Ascending aorta (tissue), 2 donors: Measurements from ENCODE around the gene C17orf78. TPM values are rescaled to one million over a fixed set of nuclear protein-coding genes. Genes with fewer than 3 reads are reported as not detected.
A peak's percentile ranks its signal among the peaks of the same experiment; 100 is the strongest.
"Not testable (repeated sequence)": the region's sequence is repeated elsewhere in the genome, so short reads cannot be mapped to it uniquely, and the experiment has no call there.

Source experiments
- DNase-seq, 2 donors: peaks; one replicate each; pipeline ENCODE4 v3.0.0-alpha.2; 2019; ENCODE audit warnings: low spot score in 2 of 2
- H3K27ac ChIP-seq, 2 donors: fragments of 200-600 bp; sonication (generic); one replicate each; pipeline ENCODE4 v1.5.1; 2016 to 2017; ENCODE audit warnings: mild to moderate bottlenecking in 1 of 2
- H3K27me3 ChIP-seq: fragments of 200-600 bp; sonication (generic); one replicate; pipeline ENCODE4 v1.5.1; 2017
- H3K36me3 ChIP-seq, 2 donors: fragments of 200-600 bp; sonication (generic); one replicate each; pipeline ENCODE4 v1.5.1; 2016
- H3K4me1 ChIP-seq, 2 donors: fragments of 200-600 bp; sonication (generic); one replicate each; pipeline ENCODE4 v1.5.1; 2016 to 2017; ENCODE audit warnings: mild to moderate bottlenecking in 1 of 2
- H3K4me3 ChIP-seq, 2 donors: fragments of 200-600 bp; sonication (generic); one replicate each; pipeline ENCODE4 v1.5.1; 2016 to 2017; ENCODE audit warnings: mild to moderate bottlenecking in 1 of 2
- H3K9me3 ChIP-seq, 2 donors: fragments of 200-600 bp; sonication (generic); one replicate each; pipeline ENCODE4 v1.5.1; 2016
- intact Hi-C: fragments of 100-400 bp; cut with DNase I; formaldehyde crosslinking; loops from one replicate; pipeline ENCODE4 v1.15.1; 2023
- total RNA-seq: library from RNA; depleted of rRNA; stranded (reverse); fragments of >200 nt; gene quantifications from one replicate; pipeline ENCODE4 v1.1.0, GENCODE V29; 2016
- TF ChIP-seq, protein P1 (sequence below), 3 experiments: fragments of 200-600 bp in 2 of 3; fragments of 450-650 bp in 1 of 3; sonication (generic) in 2 of 3; IDR thresholded peaks; one replicate each; pipeline ENCODE4 v1.5.1; 2016 to 2019; ENCODE audit warnings: antibody characterized with exemption in 3 of 3, mild to moderate bottlenecking in 1 of 3, moderate library complexity in 1 of 3

The C17orf78 gene
- total RNA-seq, 1 donor from 2014 or later = not detected

DNA sequence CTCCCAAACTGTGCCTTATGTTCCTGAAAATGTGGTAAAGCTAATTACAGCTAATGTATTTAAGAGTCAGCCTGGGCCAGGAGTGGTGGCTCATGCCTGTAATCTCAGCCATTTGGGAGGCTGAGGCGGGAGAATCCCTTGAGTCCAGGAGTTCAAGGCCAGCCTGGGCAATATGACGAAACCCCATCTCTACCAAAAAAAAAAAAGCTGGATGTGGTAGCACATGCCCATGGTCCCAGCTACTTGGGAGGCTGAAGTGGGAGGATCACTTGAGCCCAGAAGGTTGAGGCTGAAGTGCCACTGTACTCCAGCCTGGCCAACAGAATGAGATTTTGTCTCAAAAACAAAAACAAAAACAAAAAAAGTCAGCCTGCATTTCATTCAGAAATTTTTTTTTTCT, 33.2 kb upstream of the C17orf78 start:
- intact Hi-C loops = no loop called here
- TF ChIP-seq, protein P1, sequence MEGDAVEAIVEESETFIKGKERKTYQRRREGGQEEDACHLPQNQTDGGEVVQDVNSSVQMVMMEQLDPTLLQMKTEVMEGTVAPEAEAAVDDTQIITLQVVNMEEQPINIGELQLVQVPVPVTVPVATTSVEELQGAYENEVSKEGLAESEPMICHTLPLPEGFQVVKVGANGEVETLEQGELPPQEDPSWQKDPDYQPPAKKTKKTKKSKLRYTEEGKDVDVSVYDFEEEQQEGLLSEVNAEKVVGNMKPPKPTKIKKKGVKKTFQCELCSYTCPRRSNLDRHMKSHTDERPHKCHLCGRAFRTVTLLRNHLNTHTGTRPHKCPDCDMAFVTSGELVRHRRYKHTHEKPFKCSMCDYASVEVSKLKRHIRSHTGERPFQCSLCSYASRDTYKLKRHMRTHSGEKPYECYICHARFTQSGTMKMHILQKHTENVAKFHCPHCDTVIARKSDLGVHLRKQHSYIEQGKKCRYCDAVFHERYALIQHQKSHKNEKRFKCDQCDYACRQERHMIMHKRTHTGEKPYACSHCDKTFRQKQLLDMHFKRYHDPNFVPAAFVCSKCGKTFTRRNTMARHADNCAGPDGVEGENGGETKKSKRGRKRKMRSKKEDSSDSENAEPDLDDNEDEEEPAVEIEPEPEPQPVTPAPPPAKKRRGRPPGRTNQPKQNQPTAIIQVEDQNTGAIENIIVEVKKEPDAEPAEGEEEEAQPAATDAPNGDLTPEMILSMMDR (IDR thresholded peaks at IDR 0.05) = no peak
- Histone ChIP-seq H3K9me3 (no peaks in the 10 kb centered on the region), H3K27me3 (no peaks in the 10 kb centered on the region), H3K4me1 (no peaks in the 10 kb centered on the region), H3K36me3 (no peaks in the 10 kb centered on the region), H3K4me3 (no peak overlapping the region), H3K27ac (no peak overlapping the region)
- no peak for DNase-seq

DNA sequence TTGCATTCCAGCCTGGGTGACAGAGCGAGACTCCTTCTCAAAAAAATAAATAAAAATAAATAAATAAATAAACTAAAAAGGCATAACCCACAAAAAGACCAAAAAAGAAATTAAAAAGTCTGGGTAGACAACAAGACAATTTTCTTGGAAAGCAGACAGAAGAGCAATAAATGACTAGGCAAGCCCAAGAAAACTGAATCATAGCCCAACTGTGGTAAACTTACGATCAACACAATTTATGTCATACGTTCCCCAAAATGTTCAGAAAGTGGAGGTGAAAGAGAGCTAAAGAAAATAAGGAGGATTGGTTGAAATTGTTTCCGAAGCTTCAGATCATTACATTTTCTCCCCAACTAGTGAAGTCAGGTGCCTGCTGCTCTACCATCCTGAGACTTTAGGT, 31.3 kb upstream of the C17orf78 start:
- intact Hi-C loops = no loop called here
- Histone ChIP-seq H3K27me3 (no peaks in the 10 kb centered on the region), H3K36me3 (no peaks in the 10 kb centered on the region), H3K4me3 (no peak overlapping the region), H3K27ac (no peak overlapping the region), H3K9me3 (no peaks in the 10 kb centered on the region), H3K4me1 (no peaks in the 10 kb centered on the region)
- TF ChIP-seq, protein P1 (IDR thresholded peaks at IDR 0.05) = no peak
- no peak for DNase-seq

DNA sequence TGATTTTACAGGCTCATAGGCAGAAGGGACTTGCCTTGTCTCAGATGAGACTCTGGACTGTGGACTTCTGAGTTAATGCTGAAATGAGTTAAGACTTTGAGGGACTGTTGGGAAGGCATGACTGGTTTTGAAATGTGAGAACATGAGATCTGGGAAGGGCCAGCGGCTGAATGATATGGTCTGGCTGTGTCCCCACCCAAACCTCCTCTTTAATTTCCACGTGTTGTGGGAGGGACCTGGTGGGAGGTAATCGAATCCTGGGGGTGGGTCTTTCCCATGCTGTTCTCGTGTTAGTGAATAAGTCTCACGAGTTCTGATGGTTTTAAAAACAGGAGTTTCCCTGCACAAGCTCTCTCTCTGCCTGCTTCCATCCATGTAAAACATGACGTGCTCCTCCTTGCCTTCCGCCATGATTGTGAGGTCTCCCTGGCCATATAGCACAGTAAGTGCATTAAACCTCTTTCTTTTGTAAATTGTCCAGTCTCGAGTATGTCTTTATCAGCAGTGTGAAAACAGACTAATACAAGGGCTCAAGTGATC, 28.9 kb upstream of the C17orf78 start:
- H3K36me3 ChIP-seq, intact Hi-C loops, DNase-seq: not testable (repeated sequence)

DNA sequence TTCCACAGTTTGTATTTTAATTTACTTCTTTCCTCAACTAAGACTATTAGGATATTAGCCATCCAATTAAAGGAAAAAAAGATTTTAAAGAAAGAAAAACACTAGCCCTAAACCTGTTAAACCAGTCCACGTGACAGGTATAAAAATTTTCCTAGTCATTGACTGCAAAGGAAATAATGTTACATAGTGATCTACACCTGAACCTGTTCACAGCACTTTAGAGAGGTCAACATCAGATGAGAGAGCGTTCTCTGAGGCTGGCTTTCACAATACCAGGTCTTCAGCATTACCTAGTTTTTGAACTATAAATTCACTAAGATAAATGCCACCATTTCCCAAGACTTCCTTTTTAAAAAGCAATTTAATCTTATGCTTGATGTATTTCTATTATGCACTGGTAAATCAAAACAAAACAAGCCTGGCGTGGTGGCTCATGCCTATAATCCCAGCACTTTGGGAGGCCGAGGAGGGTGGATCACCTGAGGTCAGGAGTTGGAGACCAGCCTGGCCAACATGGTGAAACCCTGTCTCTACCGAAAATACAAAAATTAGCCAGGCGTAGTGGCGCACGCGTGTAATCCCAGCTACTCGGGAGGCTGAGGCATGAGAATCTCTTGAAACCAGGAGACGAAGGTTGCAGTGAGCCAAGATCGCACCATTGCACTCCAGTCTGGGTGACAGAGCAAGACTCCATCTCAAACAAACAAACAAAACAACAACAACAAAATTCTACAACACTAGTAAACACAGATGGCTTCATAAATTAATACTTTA, 18.8 kb upstream of the C17orf78 start:
- intact Hi-C loops = loop anchor here (5.0 to 10.0 kb wide), 3 partner anchors 412 to 810 kb away; partner anchors contain the start of genes AATF and DHRS11
- H3K4me3 ChIP-seq, H3K27ac ChIP-seq: not testable (repeated sequence)

More for the DNA sequence above, 28.9 kb upstream of the C17orf78 start:
- H3K4me1 ChIP-seq, H3K27me3 ChIP-seq, H3K4me3 ChIP-seq, H3K9me3 ChIP-seq, H3K27ac ChIP-seq: not testable (repeated sequence)

DNA sequence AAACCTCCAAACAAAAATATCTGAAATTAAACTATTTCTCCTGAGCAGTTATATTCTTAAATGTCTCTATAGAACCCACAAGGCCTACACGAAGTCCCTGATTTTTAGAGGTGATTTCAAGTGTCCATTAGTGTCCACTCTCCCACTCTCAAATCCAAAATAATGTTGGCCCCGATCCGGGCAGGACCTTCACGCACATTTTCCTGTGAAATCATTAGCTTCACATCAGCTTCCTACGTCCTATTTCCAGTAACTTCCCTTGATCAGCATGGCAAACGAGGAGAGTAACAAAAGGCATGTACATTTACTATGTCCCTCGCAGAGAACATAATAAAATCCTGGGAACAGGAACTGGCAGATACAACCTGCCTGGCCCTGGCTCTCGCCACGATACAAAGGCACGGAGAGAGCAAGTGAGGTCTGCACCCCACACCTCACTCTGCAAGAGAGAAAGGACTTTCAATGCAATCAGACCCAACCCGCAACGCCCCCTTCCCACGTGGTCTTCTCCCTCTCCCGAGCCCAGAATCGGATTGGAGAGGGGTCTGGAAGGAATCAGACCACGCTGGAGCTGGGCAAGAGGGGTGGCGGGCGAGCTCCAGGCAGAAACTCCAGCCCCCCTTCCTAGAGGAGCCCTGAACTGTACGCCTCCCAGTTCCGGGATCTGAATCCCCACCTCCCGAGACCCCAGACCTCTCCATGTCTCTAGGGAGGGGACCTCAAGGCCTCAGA, 17.5 kb upstream of the C17orf78 start:
- Histone ChIP-seq H3K27me3 (no peaks in the 10 kb centered on the region), H3K36me3 (no peaks in the 10 kb centered on the region), H3K4me3 (peak overlapping the region; percentile 77), H3K27ac (peak overlapping the region; percentile 79 to 83), H3K9me3 (no peaks in the 10 kb centered on the region), H3K4me1 (peaks cover 5 to 6% of the 10 kb centered on the region in 2 donors)
- TF ChIP-seq, protein P1 (IDR thresholded peaks at IDR 0.05) = no peak
- peak in 1 of 2 donors; percentile 65 for DNase-seq
- intact Hi-C loops = loop anchor here (2.0 to 10.0 kb wide), 4 partner anchors 131 to 811 kb away; partner anchors contain the start of genes AATF, DHRS11 and DUSP14

More for the DNA sequence above, 18.8 kb upstream of the C17orf78 start:
- H3K27me3 ChIP-seq, H3K9me3 ChIP-seq, H3K4me1 ChIP-seq, H3K36me3 ChIP-seq, DNase-seq: not testable (repeated sequence)

DNA sequence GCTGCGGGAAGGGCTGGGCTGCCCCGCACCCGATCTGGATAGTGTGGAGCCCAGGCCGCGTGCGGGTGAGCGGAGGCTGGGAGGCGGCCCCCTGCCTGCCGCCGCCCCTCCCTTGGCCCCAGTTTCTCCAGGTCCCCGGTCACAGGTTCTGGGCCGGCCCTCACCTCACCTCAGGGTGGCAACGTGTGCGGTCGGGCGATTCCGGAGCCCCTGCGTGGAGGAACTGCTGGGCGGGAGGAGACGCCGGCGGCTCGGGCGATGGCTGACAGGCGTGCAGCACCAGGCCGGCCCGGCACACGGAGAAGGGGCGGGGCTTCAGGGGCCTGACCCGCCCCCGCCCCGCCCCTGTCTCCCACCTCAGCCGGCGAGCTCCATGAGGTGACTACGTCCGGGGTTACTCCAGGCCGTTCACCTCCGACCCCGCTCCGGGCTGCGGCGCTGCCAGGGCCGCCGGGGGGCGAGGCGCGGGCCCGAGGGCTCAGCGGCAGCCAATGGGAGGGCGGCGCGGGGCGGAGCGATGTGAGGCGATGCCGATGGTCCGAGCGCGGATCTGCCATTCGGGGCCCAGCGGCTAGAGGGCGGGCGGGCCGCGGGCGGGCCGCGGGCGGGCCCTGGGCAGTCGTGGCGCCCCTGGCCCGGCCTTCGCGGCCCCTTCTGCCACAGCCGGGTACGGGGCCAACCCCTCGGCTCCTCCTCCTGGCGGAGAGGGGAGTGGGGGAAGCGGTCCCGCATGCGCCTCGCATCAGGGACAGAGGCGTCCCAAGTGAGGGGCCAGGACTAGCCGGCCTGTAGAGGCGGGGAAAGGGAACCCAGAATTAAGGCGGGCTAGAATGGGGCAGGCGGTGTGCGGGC, 16.7 kb upstream of the C17orf78 start:
- H3K27ac ChIP-seq = peak overlapping the region; percentile 79 to 83
- no peaks in the 10 kb centered on the region for H3K27me3 ChIP-seq
- H3K36me3 ChIP-seq = no peaks in the 10 kb centered on the region
- H3K4me1 ChIP-seq = peaks cover 5 to 6% of the 10 kb centered on the region in 2 donors
- intact Hi-C loops = loop anchor here (1.0 to 10.0 kb wide), 6 partner anchors 48 to 812 kb away; partner anchors contain the start of genes AATF, DHRS11, DUSP14 and SYNRG
- TF ChIP-seq, protein P1 (IDR thresholded peaks at IDR 0.05) = peak; percentile 19 to 42 (median 20)
- peak overlapping the region; percentile 77 for H3K4me3 ChIP-seq
- DNase-seq = peak; percentile 87 to 98
- no peaks in the 10 kb centered on the region for H3K9me3 ChIP-seq
